GM19240 (cell line): ENCODE measurements around the gene HLA-DOB.

Experiments used
- DNase-seq: peaks from one replicate; pipeline ENCODE4 v3.0.0; 2011; ENCODE audit warnings: low spot score; ENCODE audit not compliant: insufficient read length

HLA-DOB gene

GRCh38 chr6:32843979-32844838 is 27.4 kb upstream of the HLA-DOB start, which contains the start of gene PSMB8:
Gene PSMB8, minus strand, starts transcription at chr6:32844047. Its CDS starts 51 bp downstream, at chr6:32843996.
- peak; percentile 63 for DNase-seq

- DNase-seq: no peak
Measured at GRCh38 chr6:32843331-32843978, 26.7 kb upstream of the HLA-DOB start.

DNA sequence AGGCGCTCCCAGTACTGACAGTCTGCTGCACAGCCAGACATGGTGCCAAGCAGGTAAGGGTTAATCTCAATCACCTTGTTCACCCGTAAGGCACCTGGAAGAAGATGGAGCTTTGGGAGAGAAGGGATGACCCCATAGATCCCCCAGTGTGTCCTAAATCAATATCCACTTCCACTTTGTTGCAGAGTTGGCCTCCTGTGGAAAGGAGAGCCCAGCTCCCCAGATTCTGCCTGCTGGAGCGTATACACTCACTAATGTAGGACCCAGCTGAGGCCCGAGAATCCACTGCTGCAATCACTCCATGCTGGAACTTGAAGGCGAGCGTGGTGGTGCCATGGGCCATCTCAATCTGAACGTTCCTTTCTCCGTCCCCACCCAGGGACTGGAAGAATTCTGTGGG is 25.9 kb upstream of the HLA-DOB start:
- DNase-seq: no peak

- DNase-seq: no peak
Measured at GRCh38 chr6:32842021-32842650, 25.3 kb upstream of the HLA-DOB start.

DNA sequence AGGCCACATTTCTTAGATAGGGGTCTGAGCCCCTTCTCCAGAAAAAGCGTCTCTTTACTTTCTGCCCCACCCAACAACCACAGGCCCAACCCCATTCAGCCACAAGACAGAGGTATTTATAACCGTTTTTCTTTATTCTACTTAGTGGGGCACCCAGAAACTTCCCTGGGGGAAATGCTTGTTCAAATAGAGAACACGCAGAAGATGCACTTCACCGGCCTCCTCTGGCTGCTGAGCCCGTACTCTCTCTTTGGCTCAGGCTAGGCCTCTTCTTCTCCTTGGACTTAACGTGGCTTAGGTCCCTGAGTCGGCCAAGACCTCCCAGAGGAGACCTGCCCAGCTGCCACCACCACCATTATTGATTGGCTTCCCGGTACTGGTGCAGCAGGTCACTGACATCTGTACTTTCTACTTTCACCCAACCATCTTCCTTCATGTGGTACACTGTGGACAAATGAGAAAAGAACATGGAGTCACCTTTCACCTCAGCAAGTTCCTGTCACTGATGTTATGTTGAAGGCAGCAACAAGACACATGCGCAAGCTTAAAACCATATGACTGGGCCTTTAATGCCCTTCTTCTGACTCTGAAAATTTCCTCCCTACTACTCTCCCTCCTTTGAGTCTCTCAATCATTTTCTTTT is 23.9 kb upstream of the HLA-DOB start:
- no peak for DNase-seq

DNA sequence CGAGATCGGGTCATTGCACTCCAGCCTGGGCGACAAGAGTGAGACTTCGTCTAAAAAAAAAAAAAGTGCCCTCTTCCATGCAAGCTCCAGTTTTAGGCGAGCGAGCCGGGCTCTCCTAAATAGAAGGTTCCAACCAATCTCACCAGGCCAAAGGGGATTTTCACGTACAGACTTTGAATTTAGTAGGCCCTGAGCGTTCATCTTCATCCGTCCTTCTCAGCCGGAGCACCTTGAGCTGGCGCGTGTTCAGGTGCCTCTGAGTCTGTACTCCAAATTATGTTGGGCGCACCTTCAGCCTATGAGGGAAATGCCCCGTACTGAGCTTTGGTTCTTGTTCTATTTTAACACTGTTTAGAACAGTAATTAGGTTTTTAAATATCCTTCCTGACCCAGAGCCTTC is 22.6 kb upstream of the HLA-DOB start:
- DNase-seq: no peak

DNA sequence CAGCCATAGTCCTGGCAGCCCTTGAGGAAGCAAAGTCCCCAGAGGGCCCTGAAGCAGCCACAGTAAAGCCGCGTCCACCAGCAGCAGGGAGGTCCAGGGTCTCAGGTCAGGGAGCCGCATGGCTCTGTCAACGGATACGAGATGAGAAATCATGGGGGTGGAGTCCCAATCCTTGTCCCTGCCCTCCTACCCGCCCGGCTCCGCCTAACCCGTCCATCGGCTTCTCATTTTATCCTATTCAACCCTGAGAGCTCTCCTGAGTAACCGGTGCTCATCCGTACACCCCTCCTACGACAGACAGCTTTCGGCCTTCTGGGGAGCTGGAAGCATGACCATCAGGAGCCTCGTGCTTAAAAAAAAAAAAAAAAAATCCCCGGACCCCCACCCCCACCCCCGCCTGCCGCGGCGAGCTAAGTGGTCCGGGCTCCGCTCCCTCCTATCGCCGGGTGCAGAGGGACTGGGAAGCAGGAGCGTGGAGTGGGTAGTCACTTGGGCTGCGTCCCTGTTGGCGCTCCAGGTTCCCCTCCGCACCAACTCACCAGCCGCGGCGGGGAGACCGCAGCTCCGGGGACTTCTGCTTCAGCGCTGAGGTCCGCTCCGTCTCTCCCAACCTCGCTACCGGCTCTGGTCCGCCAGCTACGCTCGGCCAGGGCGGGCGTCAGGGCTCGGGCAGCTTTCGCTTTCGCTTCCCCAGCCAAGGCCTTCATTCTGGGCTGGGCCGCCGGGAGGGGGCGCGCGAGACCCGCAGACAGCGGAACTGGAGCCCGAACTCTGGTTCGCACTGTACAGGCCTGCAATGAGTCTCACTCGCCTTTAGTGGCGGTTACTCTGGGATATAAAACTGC is 21.5 kb upstream of the HLA-DOB start, which contains the start of gene TAP2:
Gene TAP2 (minus strand): TSS at position 626 of the 845 bp plus-strand sequence. CDS start 506 bp downstream, at position 120.
- peak; percentile 77 for DNase-seq

DNA sequence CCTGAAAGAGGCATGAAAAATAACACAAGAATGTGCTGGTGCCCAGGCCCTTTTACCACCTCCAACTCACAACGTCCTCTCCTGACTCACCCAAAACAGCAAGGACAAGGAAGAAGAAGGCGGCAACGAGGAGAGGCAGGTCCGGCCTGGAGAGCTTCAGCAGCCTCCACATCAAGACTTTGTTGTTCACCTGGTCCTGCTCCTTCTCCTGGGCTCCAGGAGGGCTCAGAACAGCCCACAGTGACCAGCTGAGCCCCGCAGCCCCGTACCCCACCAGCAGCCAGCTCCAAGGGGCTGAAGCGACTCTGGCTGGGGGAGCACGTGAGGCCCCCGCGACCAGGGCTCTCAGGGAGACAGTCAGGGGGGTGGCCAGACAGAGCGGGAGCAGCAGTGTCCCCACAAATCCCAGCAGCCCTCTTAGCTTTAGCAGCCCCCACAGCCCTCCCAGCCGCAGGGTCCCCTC is 20.9 kb upstream of the HLA-DOB start:
- DNase-seq: no peak

DNA sequence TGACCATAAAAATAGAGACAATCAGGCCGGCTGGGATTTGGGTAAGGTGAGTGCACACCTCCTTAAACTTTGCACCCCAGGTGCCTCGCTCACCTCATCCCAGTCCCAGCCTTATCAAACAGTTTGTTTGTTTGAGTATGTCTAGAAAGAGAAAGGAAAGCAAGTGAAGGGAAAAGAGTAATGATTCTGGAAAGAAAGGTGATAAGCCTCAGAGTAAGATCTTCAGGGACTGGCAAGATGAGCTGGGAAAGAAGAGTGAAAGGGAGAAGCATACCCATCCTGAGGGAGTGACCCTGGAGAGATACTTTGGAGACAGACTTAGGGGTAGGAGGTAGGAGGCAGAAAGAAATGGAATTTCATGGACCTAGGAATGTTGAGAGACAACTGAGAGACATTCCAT is 20.1 kb upstream of the HLA-DOB start:
- DNase-seq: no peak

- DNase-seq: no peak
Measured at GRCh38 chr6:32835167-32835893, 18.5 kb upstream of the HLA-DOB start.

DNA sequence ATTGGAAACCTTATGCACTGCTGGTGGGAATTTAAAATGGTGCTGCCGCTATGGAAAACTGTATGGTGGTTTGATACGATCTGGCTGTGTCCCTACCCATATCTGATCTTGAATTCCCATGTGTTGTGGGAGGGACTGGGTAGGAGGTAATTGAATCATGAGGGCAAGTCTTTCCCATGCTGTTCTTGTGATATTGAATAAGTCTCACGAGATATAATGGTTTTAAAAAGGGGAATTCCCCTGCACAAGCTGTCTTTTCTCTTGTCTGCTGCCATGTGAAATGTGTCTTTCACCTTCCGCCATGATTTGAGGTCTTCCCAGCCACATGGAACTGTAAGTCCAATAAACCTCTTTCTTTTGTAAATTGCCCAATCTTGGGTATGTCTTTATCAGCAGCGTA is 16.9 kb upstream of the HLA-DOB start:
- no peak for DNase-seq

DNA sequence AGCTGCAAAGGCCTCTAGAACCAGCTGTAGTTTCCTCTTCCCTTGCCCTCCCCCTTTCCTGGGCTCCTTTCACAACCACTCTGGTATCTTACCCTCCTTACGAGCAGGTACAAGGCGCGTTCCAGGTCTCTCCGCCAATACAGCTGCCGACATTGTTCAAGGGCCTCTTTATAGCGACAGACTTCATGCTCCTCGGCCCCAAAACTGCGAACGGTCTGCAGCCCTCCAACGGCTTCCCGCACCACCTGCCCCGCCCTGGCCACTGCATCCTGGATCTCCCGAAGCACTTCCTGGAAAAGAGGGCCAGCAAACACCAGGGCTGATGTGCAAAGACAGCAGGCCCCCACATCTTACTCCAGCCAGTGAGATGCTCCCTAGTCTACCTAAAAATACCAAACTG is 15.7 kb upstream of the HLA-DOB start:
- no peak for DNase-seq

DNA sequence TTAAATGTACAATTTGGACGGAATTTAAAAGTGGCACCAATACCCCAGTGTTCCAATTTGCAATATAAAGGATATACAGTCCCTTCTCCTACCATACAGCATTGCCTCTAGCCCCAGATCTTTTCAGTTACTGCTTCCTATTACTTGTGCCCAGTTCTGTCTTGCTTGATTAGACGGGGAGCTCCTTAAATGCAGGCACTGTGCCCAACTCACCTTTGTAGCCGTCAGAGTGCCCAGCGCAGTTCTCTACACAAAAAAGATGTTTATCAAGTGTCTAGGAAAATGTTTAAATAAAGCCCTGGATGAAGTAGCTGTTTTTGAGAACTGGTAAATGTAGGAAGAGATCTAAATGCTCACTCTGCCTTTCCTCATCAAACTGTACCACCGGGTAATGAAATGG is 14.1 kb upstream of the HLA-DOB start:
- DNase-seq: no peak

DNA sequence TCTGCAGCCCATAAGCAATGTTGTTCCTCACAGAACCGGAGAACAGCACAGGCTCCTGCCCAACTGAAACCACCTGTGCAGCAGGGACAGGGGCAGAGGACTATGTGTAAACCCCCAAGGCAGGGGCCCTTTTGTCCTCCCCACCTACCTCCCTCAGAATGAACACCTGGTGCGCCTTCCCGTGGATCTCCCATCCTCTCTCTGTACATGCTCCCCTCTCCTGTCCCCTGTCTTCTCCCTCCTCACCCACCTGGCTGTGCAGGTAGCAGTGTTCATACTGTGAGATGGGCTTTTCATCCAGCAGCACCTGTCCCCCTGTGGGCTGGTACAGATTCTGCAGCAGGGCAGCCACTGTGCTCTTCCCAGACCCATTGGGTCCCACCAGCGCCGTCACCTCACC is 13.2 kb upstream of the HLA-DOB start:
- DNase-seq: no peak

DNA sequence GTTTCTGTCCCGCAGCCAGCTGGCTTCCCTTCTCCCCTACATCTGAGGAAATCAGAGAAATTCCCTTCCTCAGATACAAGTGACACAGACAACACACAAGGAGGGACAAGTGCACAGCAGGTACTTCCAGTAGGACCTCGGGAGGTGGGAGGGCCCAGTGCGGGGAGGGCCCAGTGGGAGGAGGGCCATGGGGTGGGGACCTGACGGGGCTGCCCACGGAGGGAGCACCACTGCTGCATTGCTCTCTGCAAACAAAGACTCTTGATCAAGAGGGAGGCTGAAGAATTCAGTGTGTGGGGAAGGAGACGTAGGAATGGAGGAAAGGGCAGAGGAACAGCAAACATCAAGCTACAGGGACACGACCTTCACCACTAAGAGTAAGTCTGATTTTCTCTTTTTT is 12.7 kb upstream of the HLA-DOB start:
- DNase-seq: no peak

DNA sequence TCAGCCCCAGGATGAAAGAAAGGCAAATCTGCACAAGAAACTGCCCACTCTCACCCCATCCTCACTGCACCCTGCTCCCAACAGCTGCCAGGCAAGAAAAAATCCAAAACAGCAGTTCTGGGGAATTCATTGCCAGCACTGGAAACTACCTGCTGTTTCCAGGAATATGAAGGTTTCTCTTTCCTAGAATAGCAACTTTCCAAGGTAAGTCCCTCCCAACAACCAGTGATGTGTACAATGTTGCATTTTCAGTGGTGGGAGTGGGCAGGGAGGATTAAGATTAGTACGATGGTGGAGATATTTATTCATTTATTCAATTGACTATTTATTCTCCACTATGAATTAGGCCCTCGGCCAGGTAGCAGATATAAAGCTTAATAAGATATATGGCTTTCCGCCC is 10.2 kb upstream of the HLA-DOB start:
- no peak for DNase-seq

- no peak for DNase-seq
Measured at GRCh38 chr6:32825966-32826365, 9.2 kb upstream of the HLA-DOB start.

- DNase-seq: no peak
Measured at GRCh38 chr6:32819729-32820128, 2.9 kb upstream of the HLA-DOB start.

DNA sequence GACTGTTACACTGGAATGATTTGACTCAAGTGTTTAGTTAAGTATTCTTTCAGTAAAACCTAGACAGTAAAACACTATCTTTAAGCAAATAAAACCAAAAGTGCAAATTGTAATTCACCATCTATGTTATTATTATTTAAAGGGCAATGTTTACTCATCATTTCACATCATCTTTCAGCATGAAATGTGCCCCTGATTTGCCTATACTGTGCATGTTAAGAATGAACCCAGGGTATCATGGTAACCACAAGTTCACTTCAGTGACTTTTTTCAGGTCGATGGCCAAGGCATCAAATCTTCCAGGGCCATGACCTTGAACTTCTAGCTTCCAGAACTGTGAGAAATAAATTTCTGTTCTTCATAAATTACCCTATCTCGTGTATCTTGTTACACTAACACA is 2.1 kb upstream of the HLA-DOB start:
- no peak for DNase-seq

DNA sequence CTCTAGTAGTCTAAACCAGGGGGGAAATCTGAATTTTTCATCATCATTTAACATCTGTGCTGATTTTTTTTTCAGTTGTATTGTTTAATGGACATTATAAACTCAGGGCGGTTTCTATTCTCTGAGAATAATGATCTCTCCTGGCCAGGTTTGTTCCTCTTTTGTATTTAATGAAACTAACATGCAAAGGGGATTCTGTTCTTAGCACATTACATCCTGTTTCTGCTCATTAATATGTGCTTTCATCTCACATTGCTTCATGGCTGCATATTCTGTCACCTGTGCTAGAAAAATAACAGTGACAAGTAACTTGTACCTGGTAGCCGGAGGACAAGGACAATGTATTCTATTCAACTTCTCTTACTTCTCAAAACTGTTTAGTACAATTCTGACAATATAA is 806 bp downstream of the HLA-DOB start:
- no peak for DNase-seq
